Renal cortical epithelial cell (primary cell): Measurements from ENCODE around the gene ASCL2. TPM values are rescaled to one million over a fixed set of nuclear protein-coding genes. Genes with fewer than 3 reads are reported as not detected.
A peak's percentile ranks its signal among the peaks of the same experiment; 100 is the strongest.

Experiments
- DNase-seq: peaks from one replicate; pipeline ENCODE4 v3.0.0-alpha.2; 2011; ENCODE audit warnings: low read depth
- total RNA-seq: library from RNA; depleted of rRNA; stranded (reverse); fragments of >200 nt; gene quantifications from 2 replicates; pipeline ENCODE4 v1.2.3, GENCODE V29; 2014

ASCL2 gene
- total RNA-seq, 1 donor from 2014 or later, result not detected

DNA sequence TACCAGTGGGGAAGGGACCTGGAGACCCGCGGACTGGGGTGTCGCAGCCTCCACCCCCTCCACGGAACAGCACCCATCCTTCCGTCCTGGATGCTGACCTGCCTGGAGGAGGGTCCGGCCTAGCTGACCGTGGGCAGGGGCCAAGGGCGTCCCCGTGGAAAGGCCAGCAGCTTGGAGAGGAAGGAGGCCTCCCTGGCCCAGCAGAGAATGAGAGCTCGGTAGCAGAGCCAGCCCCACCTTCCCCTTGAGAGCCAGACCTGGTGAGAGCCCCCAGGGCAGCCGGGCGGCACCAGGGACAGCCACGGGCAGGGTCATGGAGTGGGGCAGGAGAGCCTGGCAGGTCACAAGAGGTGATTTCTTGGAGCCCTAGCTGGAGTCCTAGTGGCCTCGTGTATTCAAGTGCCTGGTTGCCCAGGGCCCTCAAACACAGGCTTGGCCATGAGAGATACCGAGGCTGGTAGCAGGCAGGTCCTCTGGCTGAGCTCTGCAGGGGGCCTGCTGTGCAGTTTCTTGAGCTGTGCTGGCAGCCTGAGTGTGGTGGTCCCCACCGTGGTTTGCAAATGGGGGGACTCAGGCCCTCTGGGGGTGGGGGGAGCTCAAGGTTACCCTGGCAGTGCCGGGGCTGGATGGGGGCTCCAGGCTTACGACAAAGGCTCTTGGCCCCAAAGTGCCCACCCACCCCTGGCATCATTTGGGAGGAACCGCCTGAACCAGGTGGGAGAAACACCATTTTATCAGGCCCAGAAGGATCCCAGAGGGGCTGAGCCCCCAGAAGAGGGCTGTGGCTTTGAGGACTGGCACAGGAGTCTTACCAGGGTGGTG, 39.1 kb upstream of the ASCL2 start:
- DNase-seq, result no peak

- DNase-seq, result no peak
These were observed 38.3 kb upstream of the ASCL2 start for GRCh38 chr11:2308713-2309112.

- DNase-seq, result no peak
These were observed 37.3 kb upstream of the ASCL2 start for GRCh38 chr11:2307501-2308331.

- no peak for DNase-seq
These were observed 36.6 kb upstream of the ASCL2 start for GRCh38 chr11:2306877-2307500.

DNA sequence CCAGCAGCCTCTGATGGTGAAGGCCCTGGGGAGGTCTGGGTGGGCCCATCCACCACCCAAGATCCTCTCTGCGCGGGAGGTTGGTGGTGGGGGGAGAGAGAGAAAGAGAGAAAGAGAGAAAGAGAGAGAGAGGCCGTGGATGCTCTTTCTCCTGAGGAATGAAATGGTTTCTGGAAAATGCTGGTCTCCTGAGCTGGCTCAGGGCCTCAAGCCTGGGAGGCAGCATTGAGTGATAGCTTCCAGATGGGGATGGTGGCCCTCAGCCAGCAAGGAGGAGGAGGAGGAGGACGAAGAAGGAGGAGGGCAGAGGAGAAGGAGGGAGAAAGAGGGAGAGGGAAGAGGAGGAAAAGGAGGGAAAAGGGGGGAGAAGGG, 36.0 kb upstream of the ASCL2 start:
- DNase-seq, result no peak

GRCh38 chr11:2305788-2306451, 35.5 kb upstream of the ASCL2 start:
- no peak for DNase-seq

GRCh38 chr11:2305140-2305778, 34.9 kb upstream of the ASCL2 start:
- DNase-seq, result peak; percentile 26

DNA sequence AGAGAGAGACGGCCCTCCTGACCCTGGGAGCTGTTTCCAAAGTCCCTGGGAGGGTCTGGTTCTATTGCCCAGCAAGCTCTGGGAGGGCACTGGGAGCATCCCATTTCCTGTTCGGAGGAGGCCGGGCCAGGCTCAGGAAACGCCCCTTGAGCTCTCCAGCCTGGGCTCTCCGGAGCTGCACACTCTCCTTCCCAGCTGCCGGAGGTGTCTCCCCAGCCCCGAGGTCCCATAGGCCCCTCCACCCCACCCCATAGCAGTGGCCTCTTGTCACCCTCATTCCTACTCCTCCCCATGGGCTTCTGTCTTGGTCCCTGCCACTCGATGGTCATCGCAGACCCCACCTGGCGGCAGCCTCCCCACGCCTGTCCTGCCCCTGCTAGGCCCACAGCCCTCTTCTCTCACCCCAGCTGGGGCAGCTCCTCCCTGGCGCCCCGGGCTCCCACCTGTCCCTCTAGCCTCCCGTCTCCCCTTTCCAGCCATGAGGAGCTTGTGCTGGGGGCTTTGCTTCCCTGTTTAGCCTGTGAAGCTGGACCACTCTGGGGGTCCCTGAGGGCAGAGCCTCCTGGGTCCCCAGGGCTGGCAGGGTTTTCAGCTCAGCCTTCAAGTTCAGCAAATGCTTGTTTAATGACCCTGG, 34.2 kb upstream of the ASCL2 start:
- no peak for DNase-seq

GRCh38 chr11:2303627-2304505, 33.5 kb upstream of the ASCL2 start:
- DNase-seq, result no peak

DNA sequence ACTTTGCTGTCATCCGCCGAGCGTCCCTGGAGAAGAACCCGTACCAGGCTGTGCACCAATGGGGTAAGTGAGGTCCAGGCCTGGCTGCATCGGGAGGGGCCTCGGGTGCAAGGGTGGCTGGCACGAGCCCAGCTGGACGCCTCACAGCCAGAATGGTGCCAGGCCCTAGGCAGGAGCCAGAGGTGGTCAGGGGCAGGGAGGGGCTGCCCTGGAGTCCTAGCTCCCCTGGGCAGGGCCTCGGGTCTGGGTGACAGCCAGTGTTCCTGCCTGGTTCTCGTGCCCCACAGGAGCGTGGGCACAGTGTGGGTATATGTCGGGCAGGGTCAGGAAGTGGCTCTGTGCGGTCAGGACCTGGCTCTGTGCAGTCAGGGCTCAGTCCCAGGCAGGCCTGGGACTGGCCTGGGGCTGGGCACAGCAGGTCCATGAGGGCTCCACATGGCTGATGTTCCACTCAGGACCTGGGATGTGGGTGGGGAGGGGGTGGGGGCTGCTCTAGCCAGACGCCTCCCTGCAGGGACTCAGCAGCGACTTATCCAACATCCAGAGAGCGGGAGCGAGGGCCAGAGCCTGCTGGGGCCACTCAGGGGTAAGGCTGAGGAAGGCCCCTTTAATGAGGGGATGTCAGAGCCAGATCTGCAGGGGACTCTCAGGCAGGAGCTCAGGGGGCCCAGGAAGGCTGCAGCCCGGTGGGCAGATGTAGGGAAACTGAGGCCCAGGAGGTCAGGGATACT, 32.7 kb upstream of the ASCL2 start:
- no peak for DNase-seq

DNA sequence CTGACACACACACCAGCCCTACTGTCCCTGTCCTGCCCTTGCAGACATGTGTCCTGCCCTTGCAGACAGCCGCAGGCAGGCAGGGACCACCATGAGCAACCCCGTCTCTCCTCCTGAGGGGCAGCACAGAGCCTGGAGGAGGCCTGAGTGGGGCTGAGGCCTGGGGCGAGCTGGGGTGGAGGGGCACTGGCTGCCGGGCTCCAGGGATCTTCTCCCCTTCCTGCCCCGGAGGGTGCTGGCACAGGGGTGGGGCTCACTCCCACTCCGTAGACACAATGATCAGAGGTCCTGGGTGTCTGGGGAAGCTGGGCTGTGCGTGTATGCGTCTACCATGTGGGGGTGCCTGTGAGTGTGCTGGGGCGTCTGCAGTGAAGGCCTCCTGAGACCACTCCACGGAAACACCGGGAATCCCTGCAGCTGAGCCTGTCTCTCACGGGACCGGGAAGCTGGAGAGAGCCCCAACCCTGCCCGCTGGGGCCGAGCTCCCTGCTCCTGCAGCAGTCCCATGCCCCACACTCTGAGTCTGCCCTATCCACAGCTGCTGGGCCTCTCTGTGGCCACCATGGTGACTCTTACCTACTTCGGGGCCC, 32.0 kb upstream of the ASCL2 start:
- no peak for DNase-seq

GRCh38 chr11:2301631-2302305, 31.4 kb upstream of the ASCL2 start, which contains the start of the genes C11orf21 and TSPAN32:
TSS of gene C11orf21 (minus strand) at chr11:2301918. CDS start at chr11:2301808, 110 bp downstream.
TSS of gene TSPAN32 (plus strand) at chr11:2302013. CDS start at chr11:2302150, 137 bp downstream.
- DNase-seq, result peak; percentile 34

GRCh38 chr11:2300936-2301630, 30.7 kb upstream of the ASCL2 start:
- DNase-seq, result no peak

GRCh38 chr11:2300290-2300935, 30.0 kb upstream of the ASCL2 start:
- no peak for DNase-seq

- no peak for DNase-seq
These were observed 29.4 kb upstream of the ASCL2 start for GRCh38 chr11:2299773-2300172.

GRCh38 chr11:2298795-2299761, 28.7 kb upstream of the ASCL2 start:
- peak; percentile 16 for DNase-seq
